Measurements from ENCODE around the gene FAM110D. TPM values are rescaled to one million over a fixed set of nuclear protein-coding genes. Genes with fewer than 3 reads are reported as not detected.

The FAM110D gene
- total RNA-seq, 2 donors from 2014 or later: 4.5 to 4.7 TPM

DNA sequence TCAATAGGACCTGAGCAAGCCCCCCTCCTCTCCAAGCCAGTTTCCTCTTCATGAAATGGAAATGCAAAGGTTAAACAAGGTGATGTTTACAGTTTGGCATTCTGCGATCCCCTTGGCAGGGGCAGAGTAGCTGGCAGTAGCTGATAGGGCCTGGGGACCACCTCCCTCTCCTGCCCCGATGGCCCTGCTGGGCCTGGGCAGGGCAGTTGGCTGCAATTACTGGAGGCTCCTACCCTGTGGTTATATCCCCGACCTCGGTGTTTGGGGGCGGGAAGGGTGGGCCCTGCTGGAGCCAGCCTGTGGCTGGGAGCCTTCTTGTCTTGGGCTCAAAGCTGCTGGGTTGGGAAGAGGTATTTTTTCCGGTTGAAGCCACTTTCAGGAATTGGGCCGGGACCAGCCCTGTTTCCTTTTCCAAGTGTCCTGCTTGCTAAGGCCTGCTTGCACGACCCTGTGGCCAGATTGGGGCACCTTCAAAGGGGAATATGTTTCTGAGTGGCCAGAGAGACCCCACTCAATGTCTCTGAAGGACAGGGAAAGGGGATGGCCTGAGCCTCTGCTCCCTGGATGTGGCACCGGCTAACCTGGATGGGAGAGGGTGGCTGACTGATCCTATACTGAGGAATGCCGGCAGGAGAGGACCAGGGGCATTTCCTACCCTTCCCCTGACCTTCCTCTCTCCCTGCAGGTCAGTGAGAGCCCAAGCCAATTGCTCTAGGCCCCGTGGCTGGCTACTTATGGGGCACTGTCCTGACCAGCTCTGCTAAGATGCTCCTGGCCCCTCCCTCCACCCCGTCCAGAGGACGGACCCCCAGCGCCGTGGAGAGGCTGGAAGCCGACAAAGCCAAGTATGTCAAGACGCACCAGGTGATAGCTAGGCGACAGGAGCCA, 1.9 kb downstream of the FAM110D start:
- peak; percentile 31 for DNase-seq (ENCODE audit: low spot score)
- intact Hi-C loops (cut with DNase I): loop anchor here in 1 of 2 donors (5.0 kb wide), 1 partner anchor 53 kb away; no protein-coding TSS in a partner anchor

DNA sequence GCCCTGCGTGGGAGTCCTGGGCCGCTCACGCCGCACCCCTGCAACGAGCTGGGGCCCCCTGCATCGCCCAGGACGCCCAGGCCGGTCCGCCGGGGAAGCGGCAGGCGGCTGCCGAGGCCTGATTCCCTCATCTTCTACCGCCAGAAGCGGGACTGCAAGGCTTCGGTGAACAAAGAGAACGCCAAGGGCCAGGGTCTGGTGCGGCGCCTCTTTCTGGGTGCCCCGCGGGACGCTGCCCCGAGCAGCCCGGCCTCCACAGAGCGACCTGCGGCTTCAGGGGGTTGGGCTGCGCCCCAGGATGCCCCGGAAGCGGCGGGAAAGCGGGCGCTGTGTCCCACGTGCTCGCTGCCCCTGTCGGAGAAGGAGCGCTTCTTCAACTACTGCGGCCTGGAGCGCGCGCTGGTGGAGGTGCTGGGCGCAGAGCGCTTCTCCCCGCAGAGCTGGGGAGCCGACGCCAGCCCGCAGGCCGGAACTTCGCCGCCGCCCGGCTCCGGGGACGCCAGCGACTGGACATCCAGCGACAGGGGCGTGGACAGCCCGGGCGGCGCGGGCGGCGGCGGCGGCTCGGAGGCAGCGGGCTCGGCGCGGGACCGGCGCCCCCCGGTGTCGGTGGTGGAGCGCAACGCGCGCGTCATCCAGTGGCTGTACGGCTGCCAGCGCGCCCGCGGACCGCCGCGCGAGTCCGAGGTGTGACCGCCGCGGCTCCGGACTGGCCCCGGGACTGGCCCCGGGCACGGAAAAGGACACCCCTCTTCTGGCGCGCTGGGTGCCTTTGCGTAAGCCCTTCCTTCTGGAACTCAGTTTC, 2.7 kb downstream of the FAM110D start:
- intact Hi-C loops (cut with DNase I): loop anchor here in 1 of 2 donors (5.0 kb wide), 1 partner anchor 54 kb away; no protein-coding TSS in a partner anchor
- DNase-seq (ENCODE audit: low spot score): peak; percentile 87

DNA sequence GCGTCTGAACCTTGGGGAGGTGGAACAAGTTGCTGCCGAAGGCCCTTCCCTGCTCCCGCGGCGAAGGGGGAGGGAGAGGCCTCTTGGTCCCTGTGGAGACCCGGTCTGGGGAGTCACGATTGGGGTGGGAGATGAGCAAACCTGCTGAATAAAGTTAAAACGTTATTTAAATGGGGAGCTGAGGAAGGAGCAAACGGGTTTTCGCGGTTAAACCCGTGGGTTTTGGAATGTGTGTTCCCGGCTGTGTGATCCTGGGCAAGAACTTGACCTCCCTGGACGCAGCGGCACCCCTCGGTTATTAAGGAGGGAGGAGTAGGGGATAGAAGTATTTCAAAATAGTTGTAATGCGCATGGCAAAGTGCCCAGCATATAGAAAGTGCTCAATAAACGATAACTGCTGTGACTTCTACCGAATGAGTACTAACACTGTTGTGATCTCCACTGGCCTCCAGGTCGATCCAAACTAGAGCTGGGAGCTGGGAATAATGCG, 3.4 kb downstream of the FAM110D start:
- no peak for DNase-seq (ENCODE audit: low spot score)
- intact Hi-C loops (cut with DNase I): loop anchor here in 1 of 2 donors (5.0 kb wide), 1 partner anchor 55 kb away; no protein-coding TSS in a partner anchor

DNA sequence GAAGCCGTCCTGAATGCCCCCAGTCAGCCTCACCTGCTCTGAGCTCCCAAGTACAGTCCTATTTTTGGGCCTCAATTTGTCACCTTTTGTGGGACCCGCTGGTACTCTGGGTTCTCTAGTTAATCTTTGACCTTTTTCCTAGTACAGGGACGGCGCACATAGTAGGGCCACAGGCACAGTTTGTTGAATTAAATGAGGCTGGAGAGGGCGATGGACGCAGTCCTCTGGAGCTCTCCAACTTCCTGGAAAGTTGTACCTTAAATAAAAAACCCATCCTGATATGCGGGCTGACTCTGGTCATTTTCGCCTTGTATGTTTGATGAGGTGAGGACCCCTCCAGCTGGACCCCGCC, 4.8 kb downstream of the FAM110D start:
- no peak for DNase-seq (ENCODE audit: low spot score)
- intact Hi-C loops (cut with DNase I): loop anchor here in 1 of 2 donors (5.0 kb wide), 1 partner anchor 56 kb away; no protein-coding TSS in a partner anchor

DNA sequence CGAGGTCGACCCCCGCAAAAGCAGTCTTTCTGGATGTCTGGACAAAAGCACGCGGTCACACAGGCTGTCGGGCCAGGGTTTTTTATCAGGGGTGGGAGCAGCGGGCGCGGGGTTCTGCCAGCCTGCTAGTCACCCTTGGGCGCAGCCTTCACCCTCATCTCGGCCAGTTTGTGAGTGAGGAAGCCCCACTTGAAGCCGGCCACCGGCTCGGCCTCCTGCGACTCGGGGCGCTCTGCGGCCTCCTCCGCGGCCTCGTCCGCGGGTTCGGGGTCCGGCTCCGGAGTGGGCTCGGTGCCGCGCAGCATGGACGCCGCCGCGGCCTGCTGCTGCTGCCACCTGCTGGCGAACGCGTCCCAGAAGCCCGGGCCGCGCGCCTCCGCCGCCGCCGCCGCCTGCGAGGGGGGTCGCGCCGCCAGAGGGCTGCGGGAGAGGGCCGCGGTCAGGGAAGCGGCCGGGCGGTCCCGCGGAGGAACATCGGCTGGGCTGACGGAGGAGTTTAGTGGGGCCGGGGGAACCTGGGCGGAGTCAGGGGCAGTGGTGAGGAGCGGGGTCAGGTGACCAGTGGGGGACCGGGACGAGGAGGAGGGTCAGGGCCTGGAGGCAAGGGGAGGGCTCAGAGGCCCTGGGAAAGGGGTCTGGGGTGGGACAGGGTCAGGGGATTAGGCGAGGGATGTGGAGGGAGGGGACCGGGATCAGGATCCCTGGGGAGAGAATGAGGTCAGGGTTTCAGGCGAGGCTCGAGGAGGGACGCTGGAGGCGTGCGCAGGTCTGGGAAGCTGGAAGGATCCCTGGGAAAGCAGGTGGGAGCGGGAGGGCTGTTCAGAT, 5.4 kb downstream of the FAM110D start:
- intact Hi-C loops (cut with DNase I): loop anchor here in 1 of 2 donors (5.0 kb wide), 1 partner anchor 57 kb away; no protein-coding TSS in a partner anchor
- no peak for DNase-seq (ENCODE audit: low spot score)

DNA sequence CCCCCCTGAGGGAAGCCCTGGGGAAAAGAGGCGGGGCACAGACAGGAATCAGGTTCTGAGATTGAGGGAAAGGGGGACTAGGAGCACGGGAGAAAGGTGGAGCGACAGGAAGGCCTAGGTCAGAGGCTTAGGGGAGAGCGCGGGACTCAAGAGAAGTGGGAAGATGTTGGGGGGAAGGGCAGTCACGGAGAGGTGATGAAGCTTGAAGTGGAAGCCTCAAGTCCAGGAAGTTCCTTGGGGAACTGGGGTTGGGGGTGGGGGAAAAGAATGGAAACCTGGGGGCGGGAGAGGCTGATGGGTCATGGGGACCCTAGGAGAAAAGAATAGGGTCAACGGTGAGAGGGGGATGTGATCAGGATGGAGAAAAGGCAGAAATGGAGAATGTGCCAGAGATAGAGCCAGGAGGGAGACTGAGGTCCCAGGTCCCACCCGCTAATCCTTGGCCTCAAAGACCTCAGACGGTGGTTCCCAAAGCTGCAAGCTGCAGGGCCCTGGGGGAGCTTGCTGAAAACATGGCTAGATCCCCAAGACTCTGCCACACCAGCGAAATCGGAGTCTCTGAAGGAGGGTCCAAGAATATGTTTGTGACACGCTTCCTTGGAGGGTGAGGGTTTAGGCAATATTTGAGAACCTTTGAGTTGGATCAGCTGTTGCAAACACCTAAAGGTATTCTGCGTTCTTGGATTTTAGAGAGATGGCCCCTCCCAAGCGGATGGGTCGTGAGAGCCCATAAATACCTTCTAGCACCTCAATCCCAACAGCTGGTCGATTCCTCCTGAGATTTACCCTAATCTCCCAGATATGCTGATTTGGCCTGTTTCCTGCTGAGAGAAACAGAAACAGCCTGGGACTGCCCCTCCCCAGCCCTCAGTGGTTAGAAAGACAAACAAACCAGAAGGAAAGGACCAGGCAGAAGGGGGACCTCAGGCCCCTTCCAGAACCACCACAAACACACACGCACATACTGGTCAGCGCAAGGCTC, 6.3 kb downstream of the FAM110D start:
- intact Hi-C loops (cut with DNase I): loop anchor here in 1 of 2 donors (5.0 kb wide), 2 partner anchors 58 to 157 kb away; no protein-coding TSS in a partner anchor
- no peak for DNase-seq (ENCODE audit: low spot score)

DNA sequence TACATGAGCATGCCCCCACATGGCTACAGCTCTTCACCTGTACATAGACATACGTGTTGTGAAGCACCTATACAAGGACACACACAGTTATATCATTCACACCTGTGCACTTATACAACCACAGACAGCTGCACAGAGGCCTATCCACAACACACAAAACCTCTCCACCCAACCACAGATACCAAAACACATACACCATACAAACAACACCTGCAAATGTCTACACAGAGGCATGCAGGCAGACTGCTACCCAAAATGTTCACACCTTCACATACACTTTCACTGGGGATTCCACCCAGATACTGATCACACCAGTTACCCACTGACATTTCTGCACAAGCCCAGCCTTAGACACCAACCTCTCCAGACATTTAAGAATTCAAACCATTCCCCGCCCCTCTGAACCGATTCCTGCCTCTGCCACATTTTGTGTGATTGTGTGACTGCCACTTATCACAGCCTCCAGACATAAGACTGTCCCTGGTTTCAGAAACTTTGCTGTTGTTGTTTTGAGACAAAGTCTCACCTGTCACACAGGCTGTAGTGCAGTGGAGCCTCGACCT, 7.9 kb downstream of the FAM110D start:
- intact Hi-C loops (cut with DNase I): loop anchor here in 1 of 2 donors (5.0 kb wide), 1 partner anchor 156 kb away; no protein-coding TSS in a partner anchor

DNA sequence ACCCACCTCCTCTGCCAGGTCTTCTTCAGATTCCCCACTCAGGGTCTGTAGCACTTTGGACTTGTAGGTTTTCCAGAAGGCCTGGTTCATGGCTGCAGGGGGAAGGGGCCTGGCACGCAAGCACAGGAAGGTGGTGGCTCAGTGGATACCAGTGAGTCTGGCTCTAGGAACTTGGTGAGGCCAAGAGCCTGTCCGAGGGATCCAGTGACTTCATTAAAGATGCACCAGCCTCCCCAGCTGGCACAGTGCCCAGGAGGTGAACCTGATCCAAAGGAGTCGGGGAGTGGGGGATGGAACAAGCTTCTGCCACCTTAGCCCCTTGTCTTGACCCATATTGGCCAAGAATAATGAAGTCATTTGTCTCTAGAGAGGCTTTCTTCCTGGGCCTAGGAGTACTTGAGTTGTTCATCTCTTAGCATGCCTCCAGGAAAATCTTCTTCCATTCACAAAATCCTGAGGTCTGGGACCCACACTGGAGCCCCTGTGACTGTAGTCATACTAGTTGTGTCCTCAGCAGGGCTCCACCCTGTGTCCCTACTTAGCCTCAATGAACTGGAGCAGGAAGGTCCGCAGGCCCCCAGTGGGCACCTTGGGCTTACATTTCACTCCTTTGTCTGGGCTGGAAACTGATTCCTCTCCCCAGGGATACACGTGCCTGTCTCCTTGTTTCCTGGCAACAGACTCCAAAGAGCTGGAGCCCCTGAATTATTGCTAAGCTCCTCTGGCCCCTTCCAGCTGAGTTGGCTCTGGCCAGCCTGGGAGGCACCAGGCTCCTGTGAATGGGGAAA, 9.7 kb downstream of the FAM110D start, which contains the start of gene C1orf232:
TSS of gene C1orf232 (minus strand) at position 554 of the 788 bp plus-strand sequence. CDS start at position 90, 464 bp downstream.
- intact Hi-C loops (cut with DNase I): loop anchor here in 1 of 2 donors (5.0 kb wide), 1 partner anchor 154 kb away; no protein-coding TSS in a partner anchor
- no peak for DNase-seq (ENCODE audit: low spot score)

More for the DNA sequence above, 7.9 kb downstream of the FAM110D start:
- DNase-seq (ENCODE audit: low spot score): no peak

DNA sequence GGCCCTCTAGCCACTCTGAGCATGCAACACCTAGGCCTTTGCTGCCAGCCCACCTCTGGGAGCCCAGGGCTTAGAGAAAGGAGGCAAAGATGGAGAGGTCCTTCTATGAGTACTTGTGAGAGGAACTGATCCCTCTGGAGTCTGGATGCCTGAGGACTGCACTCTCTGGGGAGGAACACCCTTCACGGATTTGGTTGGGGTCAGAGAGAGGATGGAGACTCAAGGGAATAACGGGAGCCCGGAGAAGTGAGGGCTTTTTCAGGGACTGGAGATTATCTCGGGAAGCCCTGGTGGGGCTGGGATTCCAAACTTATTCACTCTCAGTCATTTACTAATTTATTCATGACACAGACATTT, 10.3 kb downstream of the FAM110D start:
- intact Hi-C loops (cut with DNase I): loop anchor here in 1 of 2 donors (5.0 kb wide), 1 partner anchor 153 kb away; no protein-coding TSS in a partner anchor

DNA sequence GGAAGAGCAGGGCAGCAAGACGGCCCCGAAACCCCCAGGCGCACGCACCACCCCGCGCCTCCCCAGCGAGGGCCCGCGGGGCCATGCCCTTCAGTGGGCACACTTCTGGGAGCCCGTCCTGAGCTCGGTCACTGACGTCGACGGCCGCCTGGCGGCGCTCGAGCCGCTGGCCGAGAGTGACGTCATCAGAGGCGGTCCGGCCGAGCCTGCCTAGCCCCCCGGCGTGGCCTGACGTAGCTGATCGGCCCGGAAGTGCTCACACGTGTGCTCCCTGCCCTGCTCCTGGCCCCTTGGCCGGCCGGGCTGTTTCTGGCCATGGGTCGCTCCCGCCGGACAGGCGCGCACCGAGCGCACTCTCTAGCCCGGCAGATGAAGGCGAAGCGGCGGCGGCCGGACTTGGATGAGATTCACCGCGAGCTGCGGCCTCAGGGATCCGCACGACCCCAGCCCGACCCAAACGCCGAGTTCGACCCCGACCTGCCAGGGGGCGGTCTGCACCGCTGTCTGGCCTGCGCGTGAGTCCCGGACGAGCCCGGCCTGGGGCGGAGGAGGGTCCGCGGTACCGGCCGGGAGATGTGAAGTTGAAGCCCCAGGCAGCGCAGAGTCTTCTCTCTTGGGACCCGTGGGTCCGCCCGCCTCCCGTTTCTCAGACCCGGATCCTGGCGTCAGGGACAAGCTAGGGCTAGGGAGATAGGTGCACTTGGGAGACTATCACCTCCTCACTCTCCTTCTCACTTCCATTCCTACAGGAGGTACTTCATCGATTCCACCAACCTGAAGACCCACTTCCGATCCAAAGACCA, 11.0 kb downstream of the FAM110D start, which contains the start of gene ZNF593:
TSS of gene ZNF593 (plus strand) at position 240 of the 803 bp plus-strand sequence. CDS start at position 316, 76 bp downstream.
- intact Hi-C loops (cut with DNase I): loop anchor here (5.0 kb wide), 2 partner anchors 152 to 1637 kb away; no protein-coding TSS in a partner anchor
- DNase-seq (ENCODE audit: low spot score): peak; percentile 98

More for the DNA sequence above, 10.3 kb downstream of the FAM110D start:
- no peak for DNase-seq (ENCODE audit: low spot score)

DNA sequence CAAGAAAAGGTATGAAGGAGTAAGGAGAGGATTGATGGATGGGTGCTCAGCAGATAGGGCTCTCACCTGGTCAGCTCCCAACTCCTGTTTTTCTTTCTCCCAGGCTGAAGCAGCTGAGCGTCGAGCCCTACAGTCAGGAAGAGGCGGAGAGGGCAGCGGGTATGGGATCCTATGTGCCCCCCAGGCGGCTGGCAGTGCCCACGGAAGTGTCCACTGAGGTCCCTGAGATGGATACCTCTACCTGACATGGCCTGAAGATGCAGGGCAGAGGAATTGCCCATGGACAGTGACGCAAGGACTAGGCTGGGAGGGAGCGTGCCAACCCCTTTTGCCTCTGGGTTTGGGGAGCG, 11.6 kb downstream of the FAM110D start:
- no peak for DNase-seq (ENCODE audit: low spot score)
- intact Hi-C loops (cut with DNase I): loop anchor here in 1 of 2 donors (5.0 kb wide), 1 partner anchor 1637 kb away; no protein-coding TSS in a partner anchor

DNA sequence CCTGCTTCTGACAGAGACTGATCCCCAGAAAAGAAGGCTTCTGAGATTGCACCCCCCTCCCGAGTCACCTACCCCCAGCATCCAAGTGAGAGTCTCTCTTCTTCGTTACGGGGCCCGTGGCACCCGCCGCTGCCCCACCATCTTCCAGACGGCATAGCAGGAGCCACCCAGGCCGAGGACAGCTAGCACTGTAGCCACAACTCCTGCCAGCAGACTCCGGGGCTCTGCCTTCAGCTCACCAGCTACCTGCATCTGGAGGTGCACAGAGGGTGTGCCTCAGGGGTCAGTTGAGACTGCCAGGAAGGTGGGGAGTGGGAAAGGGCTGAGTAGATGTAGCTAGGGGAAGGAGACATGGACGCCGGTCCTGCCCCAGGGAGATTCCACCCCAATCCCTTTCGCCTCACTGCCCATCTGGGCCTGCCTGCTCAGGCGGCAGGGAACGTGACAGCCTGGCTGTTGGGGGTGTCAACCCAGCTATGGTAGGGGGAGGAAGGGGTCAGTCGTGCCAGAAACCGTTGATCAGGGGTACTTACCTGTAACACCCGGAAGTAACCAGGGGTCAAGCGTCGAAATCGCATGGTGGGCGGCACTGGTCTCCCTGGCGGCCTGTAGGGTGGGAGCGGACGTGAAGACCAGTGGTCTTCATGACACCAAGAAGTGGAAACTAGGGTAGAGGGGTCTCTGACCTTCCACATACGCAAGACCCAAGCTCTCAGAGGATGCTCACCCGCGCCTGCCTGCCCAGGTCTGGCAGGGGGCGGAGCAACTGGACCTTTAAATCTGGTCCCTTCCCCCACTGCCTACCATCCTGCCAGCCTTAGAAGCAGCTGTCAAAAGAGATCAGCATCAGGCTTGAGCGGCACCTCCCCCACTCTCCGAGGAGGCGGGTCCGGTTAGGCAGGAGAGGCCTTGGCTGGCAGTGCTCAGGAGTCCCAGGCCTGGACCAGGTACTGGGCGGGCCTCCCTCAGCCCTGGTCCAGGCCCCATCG, 12.5 kb downstream of the FAM110D start, which contains the start of gene ZNF593OS:
TSS of gene ZNF593OS (minus strand) at position 749 of the 989 bp plus-strand sequence. CDS start at position 578, 171 bp downstream.
- intact Hi-C loops (cut with DNase I): loop anchor here in 1 of 2 donors (5.0 kb wide), 1 partner anchor 1636 kb away; no protein-coding TSS in a partner anchor
- DNase-seq (ENCODE audit: low spot score): no peak

DNA sequence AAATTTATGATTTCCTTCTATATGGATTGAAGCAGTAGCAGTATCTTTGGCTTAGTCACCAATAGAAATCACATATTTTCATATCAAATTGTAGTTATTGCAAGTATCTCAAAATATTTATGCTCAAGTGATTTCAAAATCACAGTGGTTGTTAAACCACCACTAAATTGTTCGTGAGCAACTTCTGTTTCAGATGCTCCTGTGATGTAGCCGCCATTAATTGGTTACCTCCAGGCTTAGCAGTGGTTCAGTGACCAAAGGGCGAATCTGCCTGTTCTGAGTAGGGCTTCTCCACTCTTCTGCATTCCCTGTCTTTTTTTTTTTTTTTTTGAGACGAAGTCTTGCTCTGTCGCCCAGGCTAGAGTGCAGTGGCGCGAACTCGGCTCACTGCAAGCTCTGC, 16.5 kb downstream of the FAM110D start:
- DNase-seq (ENCODE audit: low spot score): no peak
- intact Hi-C loops (cut with DNase I): no loop called here

DNA sequence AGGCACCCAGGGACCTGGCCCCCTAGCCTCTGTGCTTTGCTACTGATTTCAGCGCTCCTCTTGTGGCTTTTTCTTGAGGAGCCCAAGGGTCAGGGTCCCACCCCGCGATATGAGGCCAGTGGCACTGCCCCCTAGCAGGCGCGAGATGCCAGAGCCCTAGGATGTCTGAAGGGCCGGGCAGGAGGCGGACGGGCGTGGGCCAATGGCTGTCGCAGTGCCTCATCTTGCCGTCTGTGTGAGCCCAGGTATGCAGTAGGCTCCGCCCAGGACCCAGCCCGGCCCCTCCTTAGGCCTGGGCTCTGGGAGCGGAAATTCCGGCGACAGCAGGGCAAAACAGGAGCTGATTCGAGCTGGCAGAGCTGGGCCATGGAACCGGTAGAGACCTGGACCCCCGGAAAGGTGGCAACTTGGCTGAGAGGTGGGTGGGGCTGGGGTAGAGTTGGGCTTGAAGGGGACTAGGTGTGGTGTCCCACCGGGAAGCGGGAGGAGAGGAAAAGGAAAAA, 18.4 kb downstream of the FAM110D start, which contains the start of gene CNKSR1:
TSS of gene CNKSR1 (plus strand) at position 310 of the 503 bp plus-strand sequence. CDS start at position 367, 57 bp downstream.
- intact Hi-C loops (cut with DNase I): no loop called here
- DNase-seq (ENCODE audit: low spot score): no peak

All from posterior vena cava (tissue), 2 donors.